ENCODE results near the gene SCYGR8.

The SCYGR8 gene

DNA sequence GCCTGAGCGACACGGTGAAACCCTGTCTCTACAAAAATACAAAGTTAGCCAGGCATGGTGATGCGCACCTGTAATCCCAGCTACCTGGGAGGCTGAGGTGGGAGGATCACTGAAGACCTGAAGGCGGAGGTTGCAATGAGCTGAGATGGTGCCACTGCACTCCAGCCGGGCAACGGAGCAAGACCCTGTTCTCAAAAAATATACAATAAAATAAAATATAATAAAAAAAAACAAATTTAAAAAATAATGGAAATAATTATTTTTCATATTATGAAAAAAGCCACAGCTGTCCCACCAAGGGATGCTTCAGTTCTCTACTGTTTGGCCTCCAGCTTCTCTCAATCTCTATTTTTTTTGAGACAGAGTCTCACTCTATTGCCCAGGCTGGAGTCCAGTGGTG is 38.3 kb upstream of the SCYGR8 start:
- in situ Hi-C loops (cut with MboI; ENCODE audit: low sequenced_read_pairs, unreplicated experiment): no loop called here
- TF ChIP-seq, protein P1, sequence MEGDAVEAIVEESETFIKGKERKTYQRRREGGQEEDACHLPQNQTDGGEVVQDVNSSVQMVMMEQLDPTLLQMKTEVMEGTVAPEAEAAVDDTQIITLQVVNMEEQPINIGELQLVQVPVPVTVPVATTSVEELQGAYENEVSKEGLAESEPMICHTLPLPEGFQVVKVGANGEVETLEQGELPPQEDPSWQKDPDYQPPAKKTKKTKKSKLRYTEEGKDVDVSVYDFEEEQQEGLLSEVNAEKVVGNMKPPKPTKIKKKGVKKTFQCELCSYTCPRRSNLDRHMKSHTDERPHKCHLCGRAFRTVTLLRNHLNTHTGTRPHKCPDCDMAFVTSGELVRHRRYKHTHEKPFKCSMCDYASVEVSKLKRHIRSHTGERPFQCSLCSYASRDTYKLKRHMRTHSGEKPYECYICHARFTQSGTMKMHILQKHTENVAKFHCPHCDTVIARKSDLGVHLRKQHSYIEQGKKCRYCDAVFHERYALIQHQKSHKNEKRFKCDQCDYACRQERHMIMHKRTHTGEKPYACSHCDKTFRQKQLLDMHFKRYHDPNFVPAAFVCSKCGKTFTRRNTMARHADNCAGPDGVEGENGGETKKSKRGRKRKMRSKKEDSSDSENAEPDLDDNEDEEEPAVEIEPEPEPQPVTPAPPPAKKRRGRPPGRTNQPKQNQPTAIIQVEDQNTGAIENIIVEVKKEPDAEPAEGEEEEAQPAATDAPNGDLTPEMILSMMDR (IDR thresholded peaks at IDR 0.05; ENCODE audit: borderline replicate concordance, control extremely low read depth, extremely low read depth, insufficient read depth, missing control alignments): no peak

DNA sequence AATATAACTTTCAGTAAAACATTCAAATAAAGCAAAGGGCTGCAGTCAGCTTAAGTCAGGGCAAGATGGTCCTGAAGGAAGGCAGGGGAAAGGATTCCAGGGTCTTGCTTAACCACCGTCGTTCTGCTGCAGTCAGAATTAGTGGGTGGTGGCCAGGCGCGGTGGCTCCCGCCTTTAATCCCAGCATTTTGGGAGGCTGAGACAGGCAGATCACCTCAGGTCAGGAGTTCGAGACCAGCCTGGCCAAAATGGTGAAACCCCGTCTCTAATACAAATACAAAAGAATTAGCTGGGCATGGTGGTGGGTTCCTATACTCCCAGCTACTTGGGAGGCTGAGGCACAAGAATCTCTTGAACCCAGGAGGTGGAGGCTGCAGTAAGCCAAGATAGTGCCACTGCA is 34.7 kb upstream of the SCYGR8 start:
- no peak for DNase-seq (ENCODE audit: low spot score)
- in situ Hi-C loops (cut with MboI; ENCODE audit: low sequenced_read_pairs, unreplicated experiment): no loop called here
- TF ChIP-seq, protein P1 (IDR thresholded peaks at IDR 0.05; ENCODE audit: borderline replicate concordance, control extremely low read depth, extremely low read depth, insufficient read depth, missing control alignments): no peak

More for the DNA sequence above, 38.3 kb upstream of the SCYGR8 start:
- DNase-seq (ENCODE audit: low spot score): no peak

DNA sequence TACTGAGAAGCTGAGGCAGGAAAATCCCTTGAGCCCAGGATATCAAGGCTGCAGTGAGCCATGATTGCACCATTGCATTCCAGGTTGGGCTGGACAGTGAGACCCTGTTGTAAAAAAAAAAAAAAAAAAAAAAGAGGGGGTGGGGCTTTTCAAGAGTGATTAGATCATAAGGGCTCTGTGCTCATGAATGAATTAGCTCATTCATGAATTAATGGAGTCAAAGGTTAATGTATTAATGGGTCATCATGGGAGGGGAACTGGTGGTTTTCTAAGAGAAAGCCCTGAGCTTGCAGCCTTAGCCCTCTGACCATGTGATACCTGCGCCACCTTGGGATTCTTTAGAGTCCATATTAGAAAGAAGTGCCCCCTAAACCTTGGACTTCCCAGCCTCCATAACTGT is 32.4 kb upstream of the SCYGR8 start:
- DNase-seq (ENCODE audit: low spot score): no peak
- TF ChIP-seq, protein P1 (IDR thresholded peaks at IDR 0.05; ENCODE audit: borderline replicate concordance, control extremely low read depth, extremely low read depth, insufficient read depth, missing control alignments): no peak
- in situ Hi-C loops (cut with MboI; ENCODE audit: low sequenced_read_pairs, unreplicated experiment): no loop called here

DNA sequence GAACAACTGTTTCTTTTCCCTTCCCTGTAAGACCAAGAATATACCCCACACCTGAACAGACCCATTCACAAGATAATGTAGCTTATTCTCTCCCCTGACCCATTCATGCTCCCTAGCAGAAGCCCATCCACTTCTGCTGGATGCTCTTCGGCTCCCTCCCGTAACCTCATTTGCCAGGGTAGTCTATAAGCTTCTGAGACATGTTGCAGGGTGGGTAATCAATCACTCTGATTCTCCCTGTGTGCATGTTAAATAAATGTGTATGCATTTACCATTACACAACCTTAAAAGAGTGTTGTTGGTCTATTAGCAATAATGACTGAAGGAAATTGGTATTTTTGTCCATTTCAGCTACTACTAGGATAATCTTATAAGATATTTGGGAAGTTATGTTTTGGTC is 29.2 kb upstream of the SCYGR8 start:
- DNase-seq (ENCODE audit: low spot score): no peak
- TF ChIP-seq, protein P1 (IDR thresholded peaks at IDR 0.05; ENCODE audit: borderline replicate concordance, control extremely low read depth, extremely low read depth, insufficient read depth, missing control alignments): no peak
- in situ Hi-C loops (cut with MboI; ENCODE audit: low sequenced_read_pairs, unreplicated experiment): no loop called here

DNA sequence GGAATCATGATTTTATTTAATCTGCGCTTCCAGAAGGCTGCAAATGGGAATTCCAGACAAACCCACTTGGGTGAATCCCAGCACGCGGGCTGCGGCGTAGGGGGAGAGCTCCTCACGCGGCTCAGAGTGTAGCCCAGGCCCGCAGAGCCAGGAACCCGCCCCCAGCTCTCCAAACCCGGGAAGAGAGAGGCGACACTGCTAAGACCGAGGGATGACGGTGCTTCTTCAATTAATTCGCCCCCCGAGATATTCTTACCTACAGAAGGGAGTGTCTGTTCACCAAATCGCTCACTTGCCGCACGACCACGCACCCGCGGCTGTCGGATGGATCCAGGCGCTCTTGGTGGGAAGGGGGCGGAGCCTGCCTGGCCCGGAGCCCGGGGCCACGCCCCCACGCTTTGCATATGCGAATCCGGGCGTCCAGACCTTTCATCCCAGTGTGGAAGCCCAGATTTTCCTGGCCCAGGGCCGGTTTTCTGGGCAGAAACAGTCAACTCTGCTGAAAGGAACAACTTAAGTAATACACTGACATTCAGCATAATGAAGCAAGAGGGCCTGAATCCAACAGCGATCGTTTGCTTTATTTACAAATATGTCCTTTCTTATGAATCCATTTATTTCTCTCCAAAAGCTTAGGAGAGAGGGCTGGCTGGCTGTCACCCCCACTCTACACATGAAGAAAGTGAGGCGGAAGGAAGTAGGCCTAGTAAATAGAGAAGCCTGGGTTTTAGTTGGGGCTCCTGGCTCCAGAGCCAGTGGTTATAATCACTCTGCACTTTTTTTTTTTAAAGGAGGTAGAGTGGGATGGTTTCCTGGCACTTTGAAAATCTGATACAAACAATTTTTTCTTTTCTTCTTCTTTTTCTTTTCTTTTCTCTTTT is 27.8 kb upstream of the SCYGR8 start, which contains the start of gene SLC19A3:
Gene SLC19A3, minus strand, starts transcription at position 342 of the 881 bp plus-strand sequence. CDS start 15,710 bp downstream, outside the sequence.
- no peak for DNase-seq (ENCODE audit: low spot score)
- in situ Hi-C loops (cut with MboI; ENCODE audit: low sequenced_read_pairs, unreplicated experiment): no loop called here
- TF ChIP-seq, protein P1 (IDR thresholded peaks at IDR 0.05; ENCODE audit: borderline replicate concordance, control extremely low read depth, extremely low read depth, insufficient read depth, missing control alignments): no peak

DNA sequence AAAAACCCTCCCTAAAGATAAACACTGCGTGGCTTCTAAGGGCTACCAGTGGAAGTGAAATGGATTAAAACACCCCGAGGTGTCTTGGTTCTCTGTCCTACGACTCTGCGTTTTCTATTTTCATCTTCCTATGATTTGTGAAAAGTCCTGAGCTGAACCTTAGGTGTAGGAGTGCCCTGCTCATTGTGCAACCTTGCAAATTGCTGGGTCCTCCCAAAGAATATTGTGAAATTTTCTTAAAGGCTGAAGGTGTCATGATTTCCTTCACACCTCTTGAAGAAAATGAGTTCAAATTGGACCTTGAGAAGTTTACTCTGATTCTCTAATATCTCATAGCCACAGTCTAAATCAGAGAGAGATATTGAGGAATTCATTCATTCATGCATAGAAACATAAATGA is 26.1 kb upstream of the SCYGR8 start:
- no peak for DNase-seq (ENCODE audit: low spot score)
- in situ Hi-C loops (cut with MboI; ENCODE audit: low sequenced_read_pairs, unreplicated experiment): no loop called here
- TF ChIP-seq, protein P1 (IDR thresholded peaks at IDR 0.05; ENCODE audit: borderline replicate concordance, control extremely low read depth, extremely low read depth, insufficient read depth, missing control alignments): no peak
